ENCODE results near the gene GMEB2.

Gene GMEB2

DNA sequence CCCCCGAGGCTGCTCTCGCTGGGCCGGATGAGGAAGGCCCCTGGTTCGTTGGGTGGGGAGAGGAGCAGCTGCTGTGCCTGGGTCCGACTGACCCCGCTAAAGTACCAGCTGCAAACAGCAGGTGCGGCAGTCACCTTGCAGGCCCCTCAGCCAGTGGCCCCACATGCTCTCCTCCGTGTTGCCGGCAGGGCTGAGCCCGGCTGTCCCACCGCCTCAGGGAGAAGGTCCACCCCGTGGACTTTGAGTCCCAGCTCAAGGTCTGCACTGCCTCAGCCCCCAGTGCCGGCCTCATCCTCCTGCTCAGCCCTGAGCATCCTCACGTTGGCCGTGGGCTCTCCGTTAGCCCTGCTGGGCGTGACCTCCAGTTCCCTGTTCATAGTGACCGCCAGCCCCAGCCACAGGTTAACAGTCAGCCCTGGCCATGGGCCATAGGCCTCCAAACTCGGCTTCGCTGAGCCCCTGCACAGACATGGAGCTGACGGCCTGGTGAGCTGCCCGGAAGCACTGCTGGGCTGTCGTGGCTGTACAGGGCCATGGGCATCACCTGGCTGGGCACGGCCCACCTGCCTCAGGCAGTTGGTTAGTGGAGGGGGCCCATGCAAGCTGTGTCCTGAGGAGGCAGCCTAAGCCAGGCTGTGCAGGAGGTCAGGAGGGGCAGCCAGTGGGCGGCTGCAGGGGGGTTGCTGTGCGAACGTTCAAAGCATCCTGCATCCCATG lies 82.5 kb downstream of the GMEB2 start:
- no peak for DNase-seq (ENCODE audit: low read depth)

DNA sequence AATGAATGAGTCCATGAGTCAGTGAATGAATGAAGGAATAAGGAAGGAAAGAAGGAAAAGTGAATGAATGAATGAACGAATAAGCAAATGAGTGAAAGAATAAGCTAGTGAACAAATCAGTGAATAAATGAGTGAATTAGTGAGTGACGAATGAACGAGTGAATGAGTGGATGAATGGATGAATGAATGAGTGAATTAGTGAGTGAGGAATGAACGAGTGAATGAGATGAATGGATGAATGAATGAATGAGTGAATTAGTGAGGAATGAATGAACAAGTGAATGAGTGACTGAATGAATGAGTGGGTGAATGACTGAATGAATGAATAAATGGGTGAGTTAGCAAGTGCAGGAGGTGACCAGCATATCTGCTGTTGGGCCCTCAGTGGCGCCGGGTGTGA lies 83.2 kb downstream of the GMEB2 start:
- no peak for DNase-seq (ENCODE audit: low read depth)

- no peak for DNase-seq (ENCODE audit: low read depth)
Measured at GRCh38 chr20:63543131-63543530, 83.8 kb downstream of the GMEB2 start.

GRCh38 chr20:63542696-63543095 lies 84.2 kb downstream of the GMEB2 start:
- DNase-seq (ENCODE audit: low read depth), result no peak

GRCh38 chr20:63542031-63542559 lies 84.8 kb downstream of the GMEB2 start:
- DNase-seq (ENCODE audit: low read depth), result no peak

DNA sequence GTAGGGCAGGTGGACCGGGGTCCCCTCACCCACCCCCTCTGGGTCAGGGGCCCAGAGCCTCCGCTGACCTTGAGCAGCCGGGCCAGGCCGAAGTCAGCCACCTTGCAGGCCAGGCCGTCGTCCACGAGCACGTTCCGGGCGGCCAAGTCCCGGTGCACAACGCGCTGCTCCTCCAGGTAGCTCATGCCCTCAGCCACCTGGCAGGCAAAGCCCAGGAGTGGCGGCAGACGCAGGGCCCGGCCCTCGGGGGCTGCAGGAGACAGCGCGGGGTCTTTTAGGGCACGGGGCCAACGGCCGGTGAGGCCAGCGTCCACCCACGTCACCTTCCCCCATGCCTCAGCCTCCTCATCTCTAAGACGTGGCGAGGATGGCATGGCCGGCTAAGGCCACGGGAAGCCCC lies 85.5 kb downstream of the GMEB2 start:
- DNase-seq (ENCODE audit: low read depth), result no peak

DNA sequence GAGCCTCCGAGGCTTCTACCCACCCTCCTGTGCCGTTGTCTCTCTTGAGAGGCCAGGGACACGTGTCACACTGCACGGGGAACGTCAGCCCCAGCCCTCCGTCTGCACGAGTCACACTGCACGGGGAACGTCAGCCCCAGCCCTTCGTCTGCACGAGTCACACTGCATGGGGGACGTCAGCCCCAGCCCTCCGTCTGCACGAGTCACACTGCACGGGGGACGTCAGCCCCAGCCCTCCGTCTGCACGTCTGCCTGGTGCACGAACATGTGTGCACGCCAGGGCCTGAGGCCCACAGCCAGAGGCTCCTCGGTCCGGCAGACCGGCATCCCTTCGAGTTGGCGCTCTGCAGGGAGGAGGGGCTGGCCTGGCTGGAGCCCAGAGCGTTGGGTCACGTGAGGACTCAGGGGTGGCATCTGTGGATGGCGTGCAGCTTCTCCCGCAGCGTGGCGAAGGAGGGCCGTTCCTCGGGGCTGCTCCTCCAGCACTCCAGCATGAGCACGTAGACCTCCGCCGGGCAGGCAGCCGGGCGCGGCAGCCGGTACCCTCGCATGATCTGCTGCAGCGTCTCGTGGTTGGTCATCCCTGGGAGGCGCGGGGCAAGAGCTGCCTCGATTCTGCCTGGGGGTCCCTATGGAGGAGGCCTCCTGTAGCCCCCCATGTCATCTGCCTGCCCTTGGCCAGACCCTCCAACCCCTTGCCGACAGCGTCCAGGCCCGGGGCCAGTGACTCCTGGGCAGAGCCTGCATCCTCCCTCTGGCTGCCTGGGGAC lies 86.3 kb downstream of the GMEB2 start:
- no peak for DNase-seq (ENCODE audit: low read depth)

GRCh38 chr20:63539441-63540370 lies 87.2 kb downstream of the GMEB2 start:
- DNase-seq (ENCODE audit: low read depth), result no peak

GRCh38 chr20:63539092-63539430 lies 87.8 kb downstream of the GMEB2 start:
- DNase-seq (ENCODE audit: low read depth), result no peak

- no peak for DNase-seq (ENCODE audit: low read depth)
Measured at GRCh38 chr20:63538204-63539091, 88.5 kb downstream of the GMEB2 start.

All from stimulated activated CD8-positive, alpha-beta memory T cell treated with anti-CD3 and anti-CD28 coated beads, Interleukin-7, amount 100 ng/mL, for 24 hours (primary cell).